Measurements from ENCODE around the gene NFIB.

DNA sequence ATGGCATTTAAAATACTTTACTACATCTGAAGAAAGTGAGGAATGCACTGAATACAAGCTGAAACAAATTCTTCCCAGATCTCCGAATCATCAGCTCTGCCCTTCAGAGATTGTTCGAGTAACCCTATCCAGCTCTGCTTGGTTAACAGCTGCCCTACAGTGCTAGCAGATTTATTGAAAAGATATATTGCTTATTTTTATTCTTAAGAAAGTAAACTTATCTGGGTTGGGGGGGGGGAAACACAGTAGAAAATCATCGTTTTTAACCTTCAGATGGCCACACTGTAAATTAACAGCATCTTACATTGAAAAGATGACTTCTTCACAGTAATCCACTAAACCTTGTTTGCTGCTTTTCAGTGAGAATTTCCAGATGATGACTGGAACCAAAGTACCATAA lies 210.8 kb downstream of the NFIB start:
- TF ChIP-seq, protein P1, sequence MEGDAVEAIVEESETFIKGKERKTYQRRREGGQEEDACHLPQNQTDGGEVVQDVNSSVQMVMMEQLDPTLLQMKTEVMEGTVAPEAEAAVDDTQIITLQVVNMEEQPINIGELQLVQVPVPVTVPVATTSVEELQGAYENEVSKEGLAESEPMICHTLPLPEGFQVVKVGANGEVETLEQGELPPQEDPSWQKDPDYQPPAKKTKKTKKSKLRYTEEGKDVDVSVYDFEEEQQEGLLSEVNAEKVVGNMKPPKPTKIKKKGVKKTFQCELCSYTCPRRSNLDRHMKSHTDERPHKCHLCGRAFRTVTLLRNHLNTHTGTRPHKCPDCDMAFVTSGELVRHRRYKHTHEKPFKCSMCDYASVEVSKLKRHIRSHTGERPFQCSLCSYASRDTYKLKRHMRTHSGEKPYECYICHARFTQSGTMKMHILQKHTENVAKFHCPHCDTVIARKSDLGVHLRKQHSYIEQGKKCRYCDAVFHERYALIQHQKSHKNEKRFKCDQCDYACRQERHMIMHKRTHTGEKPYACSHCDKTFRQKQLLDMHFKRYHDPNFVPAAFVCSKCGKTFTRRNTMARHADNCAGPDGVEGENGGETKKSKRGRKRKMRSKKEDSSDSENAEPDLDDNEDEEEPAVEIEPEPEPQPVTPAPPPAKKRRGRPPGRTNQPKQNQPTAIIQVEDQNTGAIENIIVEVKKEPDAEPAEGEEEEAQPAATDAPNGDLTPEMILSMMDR (IDR thresholded peaks at IDR 0.05): no peak
- no peak for TF ChIP-seq POLR2AphosphoS5 (IDR thresholded peaks at IDR 0.05)
- no peak for TF ChIP-seq POLR2A (IDR thresholded peaks at IDR 0.05)

Measured in stomach (tissue), 4 donors.